Erythroblast (primary cell): ENCODE results near the gene MROH2A.

ENCODE experiments used
- GATA1 ChIP-seq: IDR thresholded peaks from 2 replicates; pipeline ENCODE4 v1.6.1; 2011; ENCODE audit warnings: low read depth, mild to moderate bottlenecking, control low read depth, low read length, moderate library complexity
- POLR2A ChIP-seq: IDR thresholded peaks from 2 replicates; pipeline ENCODE4 v1.6.1; 2011; ENCODE audit warnings: mild to moderate bottlenecking, low read length

DNA sequence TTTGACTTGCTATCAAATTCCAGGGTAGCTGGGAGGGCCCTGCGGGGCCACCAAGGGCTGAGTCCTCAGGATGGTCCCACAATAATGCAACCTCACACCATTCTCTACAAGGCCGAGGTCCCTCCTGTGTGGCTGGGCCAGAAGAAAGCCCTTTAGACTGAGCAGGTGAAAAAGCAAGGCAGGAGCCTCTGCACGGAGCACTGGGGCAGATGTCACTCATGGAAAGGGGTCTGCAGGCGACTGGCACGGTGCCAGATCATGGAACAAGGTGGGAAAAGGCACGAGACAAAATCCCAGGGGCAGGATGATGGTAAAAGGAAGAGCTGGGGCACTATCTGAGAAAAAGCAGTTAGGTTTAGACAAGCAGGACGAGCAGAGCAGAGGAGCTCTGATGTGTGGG is 60.1 kb downstream of the MROH2A start:
- TF ChIP-seq POLR2A (no peak), GATA1 (no peak)
